Keratinocyte (primary cell): ENCODE measurements around the gene SLFNL1. TPM values are rescaled to one million over a fixed set of nuclear protein-coding genes. Genes with fewer than 3 reads are reported as not detected.
A peak's percentile ranks its signal among the peaks of the same experiment; 100 is the strongest.

Source experiments
- DNase-seq: peaks from one replicate; pipeline ENCODE4 v3.0.0-alpha.2; 2011; ENCODE audit warnings: low read depth, missing footprints, low spot score
- FAIRE-seq: peaks from 2 replicates; lab custom pipeline; 2011; peaks lifted over from hg19 to GRCh38; lab: Jason Lieb, UNC
- H2AFZ ChIP-seq: 2 replicates; pipeline ENCODE4 v1.6.0; 2012; ENCODE audit warnings: low read length, control low read depth, inconsistent platforms; ENCODE audit not compliant: control insufficient read depth
- H3K27ac ChIP-seq: 2 replicates; pipeline ENCODE4 v1.5.1; 2011; ENCODE audit warnings: low read length; ENCODE audit not compliant: control insufficient read depth, insufficient read depth
- H3K27me3 ChIP-seq: 3 replicates; pipeline ENCODE4 v1.6.0; 2011; ENCODE audit warnings: low read length; ENCODE audit not compliant: control insufficient read depth, insufficient read depth; ENCODE audit errors: extremely low read depth
- H3K36me3 ChIP-seq, 2 experiments: 2 replicates in 1 of 2; 3 replicates in 1 of 2; pipeline ENCODE4 v1.5.1; 2011; ENCODE audit warnings: low read length in 2 of 2, mild to moderate bottlenecking in 1 of 2; ENCODE audit not compliant: control insufficient read depth in 2 of 2, insufficient read depth in 2 of 2; ENCODE audit errors: extremely low read depth in 1 of 2
- H3K4me1 ChIP-seq: 3 replicates; pipeline ENCODE4 v1.5.1; 2011; ENCODE audit warnings: low read length; ENCODE audit not compliant: control insufficient read depth, insufficient read depth; ENCODE audit errors: extremely low read depth
- H3K4me2 ChIP-seq: 3 replicates; pipeline ENCODE4 v1.6.0; 2011; ENCODE audit warnings: low read depth, low read length; ENCODE audit not compliant: control insufficient read depth, insufficient read depth; ENCODE audit errors: extremely low read depth
- H3K4me3 ChIP-seq, 3 experiments: fragments of 200-600 bp in 1 of 3; sonication (generic) in 1 of 3; 2 replicates in 2 of 3; 3 replicates in 1 of 3; pipeline ENCODE4 v1.5.1; 2011 to 2016; ENCODE audit warnings: low read length in 3 of 3, mild to moderate bottlenecking in 3 of 3, control low read depth in 2 of 3, inconsistent platforms in 1 of 3, low read depth in 1 of 3, mixed read lengths in 1 of 3, mixed run types in 1 of 3, moderate library complexity in 1 of 3; ENCODE audit not compliant: control insufficient read depth in 2 of 3, insufficient read depth in 2 of 3; ENCODE audit errors: extremely low read depth in 1 of 3
- H3K79me2 ChIP-seq: 2 replicates; pipeline ENCODE4 v1.6.0; 2012; ENCODE audit warnings: low read length; ENCODE audit not compliant: control insufficient read depth, insufficient read depth
- H3K9ac ChIP-seq: 3 replicates; pipeline ENCODE4 v1.6.0; 2011; ENCODE audit warnings: low read length; ENCODE audit not compliant: control insufficient read depth, insufficient read depth; ENCODE audit errors: extremely low read depth
- H3K9me1 ChIP-seq: 3 replicates; pipeline ENCODE4 v1.6.0; 2011; ENCODE audit warnings: low read length; ENCODE audit not compliant: control insufficient read depth, insufficient read depth; ENCODE audit errors: extremely low read depth
- H3K9me3 ChIP-seq: 2 replicates; pipeline ENCODE4 v1.5.1; 2012; ENCODE audit warnings: low read depth, low read length; ENCODE audit not compliant: control insufficient read depth
- H4K20me1 ChIP-seq: 3 replicates; pipeline ENCODE4 v1.6.0; 2011; ENCODE audit warnings: low read length; ENCODE audit not compliant: control insufficient read depth, insufficient read depth; ENCODE audit errors: extremely low read depth
- CTCF ChIP-seq, 3 experiments: IDR thresholded peaks in 1 of 3; conservative IDR thresholded peaks in 1 of 3; optimal IDR thresholded peaks in 1 of 3; 2 replicates in 2 of 3; 3 replicates in 1 of 3; pipeline versions ENCODE3 to v1.5.1; 2011; ENCODE audit warnings: low read length in 3 of 3, mild to moderate bottlenecking in 3 of 3, moderate library complexity in 2 of 3, control low read depth in 1 of 3, inconsistent platforms in 1 of 3; ENCODE audit not compliant: insufficient read depth in 2 of 3; ENCODE audit errors: extremely low read depth in 1 of 3
- EZH2 ChIP-seq: IDR thresholded peaks from one replicate; pipeline ENCODE4 v1.6.1; 2012; ENCODE audit warnings: inconsistent platforms, mild to moderate bottlenecking, low read length, moderate library complexity
- dilution Hi-C: fragments of 300-500 bp; cut with MboI; formaldehyde crosslinking; loops from one replicate; pipeline ENCODE4 v1.7.0; 2020; ENCODE audit warnings: low sequenced_read_pairs; ENCODE audit not compliant: extremely low pct_ligation_motif_present
- polyA plus RNA-seq, 5 experiments: library from polyadenylated mRNA; depleted of rRNA in 3 of 5; stranded (reverse) in 3 of 5; stranded (forward) in 1 of 5; unstranded in 1 of 5; fragments of >200 nt; gene quantifications; 1 replicate in 1 of 5; 2 replicates in 3 of 5; 3 replicates in 1 of 5; pipeline versions ENCODE4 v1.2.1 to v1.2.3, GENCODE V29; 2011 to 2012; ENCODE audit warnings: missing spikeins in 2 of 5, low read depth in 1 of 5, low replicate concordance in 1 of 5

SLFNL1 gene
- polyA plus RNA-seq, 1 donor (not counting 4 experiments of a cell fraction or from before 2014, with no cell fraction given) = not detected

- FAIRE-seq (no peak), DNase-seq (no peak)
- H3K27me3 ChIP-seq = no peaks in the 10 kb centered on the region
- no peak overlapping the region for H2AFZ ChIP-seq
- H3K9me3 ChIP-seq = no peaks in the 10 kb centered on the region
- peak overlapping the region; percentile 23 for H3K4me2 ChIP-seq
- dilution Hi-C loops = no loop called here
- no peaks in the 10 kb centered on the region for H3K9me1 ChIP-seq
- no peak overlapping the region for H3K4me3 ChIP-seq
- H3K79me2 ChIP-seq = peaks cover 81% of the 10 kb centered on the region
- TF ChIP-seq EZH2 = no peak
- no peak for TF ChIP-seq CTCF (optimal IDR thresholded peaks at IDR 0.05 in 1 of 3, IDR thresholded peaks at IDR 0.05 in 1 of 3, conservative IDR thresholded peaks at IDR 0.05 in 1 of 3; ENCODE audit: extremely low read depth in 1 of 3, insufficient read depth in 2 of 3, low read length in 3 of 3)
- H3K9ac ChIP-seq = no peak overlapping the region
- H4K20me1 ChIP-seq = peaks cover 16% of the 10 kb centered on the region
- H3K27ac ChIP-seq = no peak overlapping the region
- peaks cover 38% of the 10 kb centered on the region for H3K4me1 ChIP-seq
- H3K36me3 ChIP-seq = peaks cover 33 to 65% of the 10 kb centered on the region in 2 experiments
These were observed 37.5 kb downstream of the SLFNL1 start for GRCh38 chr1:40984066-40984465.

- Histone ChIP-seq H3K4me1 (peaks cover 38% of the 10 kb centered on the region), H3K27ac (no peak overlapping the region), H3K27me3 (no peaks in the 10 kb centered on the region), H3K4me3 (no peak overlapping the region), H3K79me2 (peaks cover 78% of the 10 kb centered on the region), H3K9me3 (no peaks in the 10 kb centered on the region), H3K9ac (no peak overlapping the region), H3K36me3 (peaks cover 28 to 57% of the 10 kb centered on the region in 2 experiments), H3K9me1 (no peaks in the 10 kb centered on the region), H2AFZ (no peak overlapping the region), H4K20me1 (peaks cover 16% of the 10 kb centered on the region), H3K4me2 (peak overlapping the region; percentile 23)
- FAIRE-seq = no peak
- DNase-seq = no peak
- dilution Hi-C loops = no loop called here
- TF ChIP-seq CTCF (optimal IDR thresholded peaks at IDR 0.05 in 1 of 3, IDR thresholded peaks at IDR 0.05 in 1 of 3, conservative IDR thresholded peaks at IDR 0.05 in 1 of 3; ENCODE audit: extremely low read depth in 1 of 3, insufficient read depth in 2 of 3, low read length in 3 of 3) (no peak), EZH2 (no peak)
These were observed 38.2 kb downstream of the SLFNL1 start for GRCh38 chr1:40983286-40983685.
